Measurements from ENCODE around the gene KRCC1.
"Not testable (repeated sequence)": the region's sequence is repeated elsewhere in the genome, so short reads cannot be mapped to it uniquely, and the experiment has no call there.

The KRCC1 gene

DNA sequence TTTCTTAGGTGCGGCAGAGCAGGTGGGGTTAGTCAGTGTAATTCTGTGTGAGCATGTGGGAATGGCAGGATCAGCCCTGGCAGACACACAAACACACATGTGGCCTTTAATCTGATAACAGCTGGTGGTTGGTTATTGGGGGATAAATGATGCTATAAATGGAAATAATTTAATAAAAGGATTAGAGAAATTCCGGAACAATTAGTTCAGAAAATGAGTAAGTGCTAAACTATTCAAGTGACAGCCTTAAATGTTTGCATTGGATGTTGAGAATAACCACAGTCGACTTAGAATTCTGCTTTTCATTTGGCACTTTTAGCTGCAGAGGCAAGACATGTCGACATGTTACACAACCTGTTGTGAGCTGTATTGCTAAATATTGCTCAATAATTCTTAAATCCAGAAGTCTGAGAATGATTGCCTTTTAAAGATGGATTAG, 19.3 kb upstream of the KRCC1 start:
- peak; percentile 93 for DNase-seq

DNA sequence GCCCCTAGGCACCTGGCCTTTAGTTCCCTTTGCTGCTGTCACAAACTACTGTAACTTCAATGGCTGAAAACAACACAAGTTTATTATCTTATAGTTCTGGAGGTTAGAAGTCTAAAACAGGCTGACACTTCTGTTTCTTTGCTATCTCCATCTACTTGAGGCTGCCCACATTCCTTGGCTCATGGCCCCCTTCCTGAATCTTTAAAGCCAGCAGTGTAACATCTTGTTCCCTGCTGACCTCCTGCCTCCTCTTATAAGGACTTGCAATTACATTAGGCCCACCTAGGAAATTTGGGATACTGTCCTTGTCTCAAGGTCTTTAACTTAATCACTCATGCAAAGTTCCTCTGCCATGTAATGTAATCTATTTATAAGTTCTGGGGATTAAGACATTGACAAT, 18.6 kb upstream of the KRCC1 start:
- no peak for DNase-seq

- DNase-seq, result no peak
Measured at GRCh38 chr2:88071365-88071764, 15.8 kb upstream of the KRCC1 start.

GRCh38 chr2:88070055-88070454, 14.5 kb upstream of the KRCC1 start:
- DNase-seq, result no peak

GRCh38 chr2:88069117-88069516, 13.5 kb upstream of the KRCC1 start:
- DNase-seq, result no peak

- DNase-seq, result no peak
Measured at GRCh38 chr2:88068044-88068443, 12.5 kb upstream of the KRCC1 start.

GRCh38 chr2:88067598-88067997, 12.0 kb upstream of the KRCC1 start, which contains the start of gene SMYD1:
Gene SMYD1, plus strand, starts transcription at chr2:88067825. Its CDS starts 40 bp downstream, at chr2:88067865.
- no peak for DNase-seq

DNA sequence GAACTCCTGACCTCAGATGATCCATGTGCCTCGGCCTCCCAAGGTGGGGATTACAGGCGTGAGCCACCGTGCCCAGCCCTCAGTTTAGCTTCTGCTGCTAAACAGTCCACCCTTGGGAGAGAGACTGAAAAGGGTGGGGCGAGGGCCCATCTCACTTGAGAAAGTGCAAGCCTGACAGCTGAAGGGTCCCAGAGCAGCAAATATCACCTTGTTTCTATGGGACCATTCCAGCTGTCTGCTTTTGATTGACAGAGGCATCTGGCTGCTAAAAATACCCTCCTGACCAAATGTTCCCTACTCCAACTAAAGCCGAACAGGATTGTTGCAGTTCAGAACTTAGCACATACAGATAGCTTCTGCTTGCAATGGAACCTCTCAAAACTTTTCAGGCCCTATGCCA, 11.6 kb upstream of the KRCC1 start:
- DNase-seq, result no peak

- no peak for DNase-seq
Measured at GRCh38 chr2:88066543-88066942, 11.0 kb upstream of the KRCC1 start.

GRCh38 chr2:88061295-88061694, 5.7 kb upstream of the KRCC1 start:
- no peak for DNase-seq

DNA sequence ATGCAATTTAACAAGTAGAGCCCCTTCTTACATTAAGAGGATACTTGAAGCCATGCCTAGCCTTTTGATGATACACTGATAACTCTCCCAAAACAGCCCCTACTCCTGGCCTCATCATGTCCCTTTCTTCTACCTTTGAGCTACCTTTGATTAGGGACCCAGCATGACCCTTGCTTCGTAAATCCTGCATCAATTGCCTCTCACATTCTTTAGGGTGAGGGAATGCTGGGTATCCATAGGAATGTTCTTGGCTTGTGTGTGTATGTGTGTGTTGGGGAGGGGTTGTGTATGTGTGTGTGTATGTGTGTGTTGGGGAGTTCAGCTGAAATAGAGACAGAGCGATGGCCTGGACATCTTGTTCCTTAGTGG, 5.3 kb upstream of the KRCC1 start:
- no peak for DNase-seq

DNA sequence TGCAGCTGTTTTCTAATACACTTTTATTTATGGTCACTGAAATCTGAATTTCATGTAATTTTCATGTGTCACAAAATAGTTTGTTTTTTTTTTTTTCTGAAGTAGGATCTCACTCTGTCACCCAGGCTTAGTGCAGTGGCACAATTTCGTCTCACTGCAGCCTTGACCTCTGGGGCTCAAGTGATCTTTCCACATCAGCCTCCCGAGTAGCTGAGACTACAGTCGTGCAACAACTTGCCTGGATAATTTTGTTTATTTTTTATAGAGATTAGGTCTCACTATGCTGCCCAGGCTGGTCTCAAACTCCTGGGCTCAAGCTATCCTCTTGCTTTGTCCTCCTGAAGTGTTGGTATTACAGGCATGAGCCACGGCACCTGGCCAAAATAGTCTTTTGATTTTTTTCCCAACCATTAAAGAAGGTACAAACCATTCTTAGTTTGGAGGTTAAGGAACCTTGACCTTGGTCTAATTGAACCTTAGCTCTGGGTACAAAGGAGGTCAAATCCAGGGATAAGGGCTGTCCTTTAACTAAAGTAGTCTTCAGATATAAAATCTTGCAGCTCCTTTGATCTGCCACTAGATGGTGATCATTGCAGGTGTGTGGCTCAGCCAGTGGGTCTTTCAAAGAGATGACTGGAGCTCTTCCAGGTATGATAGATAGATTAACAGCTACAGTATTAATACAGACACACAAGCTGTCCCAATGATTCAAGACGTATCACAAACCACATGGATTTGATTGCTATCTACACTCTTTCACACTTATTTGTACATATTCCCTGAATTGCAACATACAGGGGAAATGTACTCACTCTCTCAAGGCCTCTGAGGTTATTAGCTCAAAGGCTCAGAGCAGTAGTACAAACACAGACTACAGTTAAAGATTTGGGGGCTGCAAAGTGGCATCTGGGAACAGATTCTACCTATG, 4.7 kb upstream of the KRCC1 start:
- DNase-seq, result peak; percentile 33

DNA sequence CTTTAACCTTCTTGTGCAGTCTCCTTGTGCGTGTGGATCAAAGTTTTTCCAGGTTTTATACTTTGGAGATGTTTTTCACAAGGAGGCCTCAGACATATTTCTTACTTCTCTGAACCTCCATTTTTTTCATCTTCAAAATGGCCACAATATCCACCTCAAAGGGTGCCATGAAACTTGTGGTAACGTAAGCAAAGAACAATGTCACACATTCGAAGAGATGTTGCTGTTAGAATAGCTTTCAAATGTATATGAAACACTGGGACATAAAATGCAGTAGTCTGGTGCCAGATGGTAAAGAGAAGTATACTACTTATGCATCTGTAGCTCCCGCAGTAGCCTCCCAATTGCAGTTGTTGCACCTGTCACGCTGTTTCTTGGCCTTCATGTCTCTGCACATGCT, 2.6 kb upstream of the KRCC1 start:
- no peak for DNase-seq

- DNase-seq, result no peak
Measured at GRCh38 chr2:88057437-88057844, 1.9 kb upstream of the KRCC1 start.

DNA sequence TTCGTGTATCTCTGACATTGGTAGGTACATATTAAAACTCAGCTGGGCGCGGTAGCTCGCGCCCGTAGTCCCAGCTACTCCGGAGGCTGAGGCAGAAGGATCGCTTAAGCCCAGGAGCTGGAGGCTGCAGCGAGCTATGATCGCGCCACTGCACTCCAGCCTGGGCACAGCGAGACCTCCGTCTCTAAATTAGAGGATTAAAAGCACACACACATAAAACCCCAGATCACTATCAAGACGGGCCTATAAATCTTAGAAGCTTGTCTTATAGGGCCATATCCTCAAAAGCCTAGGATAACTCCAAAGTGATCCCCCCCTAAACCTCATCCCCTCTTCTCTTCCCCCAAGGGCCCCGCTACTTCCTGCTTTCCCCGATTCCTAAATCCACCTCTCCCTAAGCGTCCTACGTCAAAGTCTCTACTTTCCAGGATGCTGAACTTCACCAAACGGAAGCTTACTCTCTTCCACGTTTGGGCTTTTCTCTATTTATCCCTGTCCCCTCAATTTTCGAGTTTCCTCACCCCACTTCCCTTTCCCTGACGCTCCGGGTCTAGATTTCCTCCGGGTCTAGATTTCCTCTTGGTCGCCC, 707 bp downstream of the KRCC1 start:
- peak; percentile 29 for DNase-seq

- no peak for DNase-seq
Measured at GRCh38 chr2:88053934-88054781, 1.4 kb downstream of the KRCC1 start.

DNA sequence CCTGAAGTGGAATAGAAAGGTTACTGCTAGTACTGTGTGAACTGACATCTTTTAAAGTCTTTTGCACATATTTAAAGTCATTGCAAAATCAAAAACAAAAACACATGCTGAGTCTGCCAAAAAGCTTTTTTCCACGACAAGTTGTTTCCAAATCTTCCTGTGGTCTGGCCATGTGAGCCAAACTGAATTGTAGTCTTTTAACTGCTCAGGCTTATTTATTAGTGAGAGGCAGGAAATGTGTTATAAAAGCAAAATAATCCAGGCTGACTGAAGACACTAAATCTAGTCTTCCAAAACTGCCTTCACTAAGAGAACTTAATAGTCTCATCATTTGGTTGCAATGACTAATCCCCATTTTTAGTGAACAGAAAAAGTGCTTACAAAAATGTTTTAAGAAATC, 2.3 kb downstream of the KRCC1 start:
- DNase-seq, result peak; percentile 14

DNA sequence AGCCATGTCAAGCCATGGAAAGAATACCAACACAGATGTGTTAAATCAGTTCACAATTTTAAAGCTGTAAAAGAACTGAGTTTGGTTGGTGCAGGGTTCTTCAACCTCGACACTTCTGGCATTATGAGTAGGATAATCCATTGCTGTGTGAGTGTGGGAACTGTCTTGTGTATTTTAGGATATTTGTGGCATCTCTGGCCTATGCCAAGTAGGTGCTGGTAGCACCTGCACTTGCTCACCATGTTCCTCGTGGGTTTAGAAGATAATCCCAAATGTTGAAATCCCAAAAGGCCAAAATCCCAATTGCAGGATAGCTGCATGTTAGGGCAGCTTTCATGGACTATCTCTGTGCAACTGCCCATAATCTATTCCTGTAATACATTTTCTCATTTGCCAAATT, 3.8 kb downstream of the KRCC1 start:
- DNase-seq, result no peak

DNA sequence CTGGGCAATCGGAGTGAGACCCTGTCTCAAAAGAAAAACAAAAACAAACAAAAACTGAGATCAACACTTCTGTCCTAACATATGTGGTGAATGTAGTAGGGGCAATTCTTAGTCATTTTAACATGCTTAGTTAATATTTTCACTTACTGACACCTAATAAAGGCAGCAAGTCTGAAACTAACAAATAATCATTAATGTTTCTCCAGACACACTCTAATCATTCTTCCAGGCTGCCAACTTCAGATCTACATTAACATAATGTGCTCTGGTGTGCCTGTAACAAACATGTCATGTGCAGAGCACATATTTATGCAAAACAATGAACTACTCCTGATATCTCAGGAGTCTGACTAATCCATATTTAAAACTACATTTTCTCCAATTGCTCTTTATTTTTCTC, 6.0 kb downstream of the KRCC1 start:
- no peak for DNase-seq

DNA sequence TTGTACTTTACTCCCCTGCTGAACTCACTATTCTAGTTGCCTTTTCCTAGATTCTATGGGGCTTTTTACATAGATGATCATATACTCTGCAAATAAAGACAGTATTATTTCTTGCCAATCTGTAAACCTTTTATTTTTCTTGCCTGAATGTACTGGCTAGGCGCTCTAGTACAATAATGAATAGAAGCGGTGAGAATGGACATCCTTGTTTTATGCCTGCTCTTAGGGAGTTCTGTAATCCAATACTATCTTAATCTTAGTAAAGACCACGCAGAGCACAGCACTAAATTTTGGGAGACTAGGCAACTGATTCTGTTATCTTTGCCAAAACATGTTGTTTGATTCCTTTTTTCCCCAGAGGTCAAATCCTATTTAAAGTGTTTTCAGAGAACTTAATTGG, 7.0 kb downstream of the KRCC1 start:
- DNase-seq, result no peak

DNA sequence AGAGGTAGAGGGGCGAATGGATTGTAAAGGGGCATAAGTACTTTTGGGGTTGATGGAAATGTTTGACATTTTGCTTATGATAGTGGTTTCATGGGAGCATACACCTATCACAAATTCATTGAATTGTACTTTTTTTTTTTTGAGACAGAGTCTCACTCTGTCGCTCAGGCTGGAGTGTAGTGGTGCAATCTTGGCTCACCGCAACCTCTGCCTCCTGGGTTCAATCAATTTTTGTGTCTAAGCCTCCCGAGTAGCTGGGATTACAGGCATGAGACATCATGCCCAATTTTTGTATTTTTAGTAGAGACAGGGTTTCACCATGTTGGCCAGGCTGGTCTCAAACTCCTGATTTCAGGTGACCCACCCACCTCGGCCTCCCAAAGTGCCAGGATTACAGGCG, 10.0 kb downstream of the KRCC1 start:
- DNase-seq, result not testable (repeated sequence)

GRCh38 chr2:88042476-88042875, 13.1 kb downstream of the KRCC1 start:
- DNase-seq, result no peak
